GM19025 (cell line): Measurements from ENCODE around the gene MRRF.
"Not testable (repeated sequence)": the region's sequence is repeated elsewhere in the genome, so short reads cannot be mapped to it uniquely, and the experiment has no call there.

Experiments used
- ATAC-seq: cut with Tn5 transposase; IDR thresholded peaks from one replicate; pipeline ENCODE4 v1.9.1; 2021; ENCODE audit warnings: mild to moderate bottlenecking, low read depth, moderate library complexity; ENCODE audit not compliant: unreplicated experiment

The MRRF gene

GRCh38 chr9:122349201-122349600, 84.5 kb downstream of the MRRF start:
- ATAC-seq = no peak

GRCh38 chr9:122350577-122351355, 86.1 kb downstream of the MRRF start:
- ATAC-seq = peak; percentile 70

GRCh38 chr9:122354536-122355199, 90.0 kb downstream of the MRRF start:
- no peak for ATAC-seq

GRCh38 chr9:122355336-122355875, 90.7 kb downstream of the MRRF start:
- no peak for ATAC-seq

GRCh38 chr9:122356627-122357026, 91.9 kb downstream of the MRRF start:
- no peak for ATAC-seq

- no peak for ATAC-seq
Measured at GRCh38 chr9:122360891-122361290, 96.2 kb downstream of the MRRF start.

GRCh38 chr9:122363131-122363530, 98.4 kb downstream of the MRRF start:
- not testable (repeated sequence) for ATAC-seq

GRCh38 chr9:122364117-122364782, 99.6 kb downstream of the MRRF start:
- ATAC-seq = no peak

- ATAC-seq = no peak
Measured at GRCh38 chr9:122364783-122365150, 100.1 kb downstream of the MRRF start.

- ATAC-seq = no peak
Measured at GRCh38 chr9:122366074-122366660, 101.5 kb downstream of the MRRF start.

GRCh38 chr9:122367065-122367464, 102.4 kb downstream of the MRRF start:
- no peak for ATAC-seq

- ATAC-seq = no peak
Measured at GRCh38 chr9:122367774-122368460, 103.2 kb downstream of the MRRF start.

GRCh38 chr9:122368642-122369041, 104.0 kb downstream of the MRRF start:
- no peak for ATAC-seq

- peak; percentile 9 for ATAC-seq
Measured at GRCh38 chr9:122370303-122370702, 105.6 kb downstream of the MRRF start.

GRCh38 chr9:122370869-122371755, 106.4 kb downstream of the MRRF start, which contains the start of gene PTGS1:
PTGS1 (plus strand) TSS chr9:122371024; CDS start chr9:122371085, 61 bp downstream.
- peak; percentile 51 for ATAC-seq

GRCh38 chr9:122371846-122372245, 107.2 kb downstream of the MRRF start:
- no peak for ATAC-seq

- no peak for ATAC-seq
Measured at GRCh38 chr9:122372856-122373845, 108.5 kb downstream of the MRRF start.

- ATAC-seq = no peak
Measured at GRCh38 chr9:122374885-122375420, 110.3 kb downstream of the MRRF start.
